Superior temporal gyrus (tissue), 1 donor: Measurements from ENCODE around the gene UNC80.

ENCODE experiments used
- DNase-seq: peaks from one replicate; pipeline ENCODE4 v3.0.0-alpha.2; 2016; ENCODE audit errors: extremely low spot score

Gene UNC80

DNA sequence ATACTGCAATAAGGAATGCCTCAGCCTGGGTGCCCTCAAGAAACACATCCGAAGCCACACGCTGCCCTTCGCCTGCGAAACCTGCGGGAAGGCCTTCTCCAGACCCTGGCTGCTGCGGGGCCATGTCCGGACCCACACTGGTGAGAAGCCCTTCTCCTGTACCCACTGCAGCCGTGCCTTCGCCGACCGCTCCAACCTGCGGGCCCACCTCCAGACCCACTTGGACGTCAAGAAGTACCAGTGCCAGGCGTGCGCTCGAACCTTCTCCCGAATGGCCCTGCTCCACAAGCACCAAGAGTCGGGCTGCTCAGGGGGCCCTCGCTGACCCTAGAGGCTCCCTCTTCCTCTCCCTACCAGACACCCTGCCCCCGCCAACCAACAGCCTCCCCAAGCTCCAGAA is 37.6 kb downstream of the UNC80 start:
- DNase-seq: no peak

DNA sequence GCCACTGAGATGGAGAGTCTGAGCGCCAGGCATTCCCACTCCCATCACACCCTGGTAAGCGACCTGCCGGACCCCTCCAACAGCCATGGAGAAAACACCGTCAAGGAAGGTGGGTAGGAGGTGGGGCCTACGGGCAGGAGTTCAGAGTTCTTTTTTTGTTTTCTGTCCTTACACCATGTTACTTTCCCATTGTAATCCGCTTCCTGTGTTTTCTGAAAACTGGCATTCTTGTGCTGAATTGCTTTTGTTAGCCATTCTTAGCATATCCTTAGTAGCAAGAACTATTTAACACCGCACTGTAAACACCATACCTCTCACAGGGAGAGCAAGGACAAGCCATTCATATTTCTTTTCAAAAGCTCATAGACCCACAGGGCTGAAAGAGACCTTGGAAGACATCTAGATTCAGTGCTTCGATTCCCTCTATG is 46.2 kb downstream of the UNC80 start:
- DNase-seq: no peak

DNA sequence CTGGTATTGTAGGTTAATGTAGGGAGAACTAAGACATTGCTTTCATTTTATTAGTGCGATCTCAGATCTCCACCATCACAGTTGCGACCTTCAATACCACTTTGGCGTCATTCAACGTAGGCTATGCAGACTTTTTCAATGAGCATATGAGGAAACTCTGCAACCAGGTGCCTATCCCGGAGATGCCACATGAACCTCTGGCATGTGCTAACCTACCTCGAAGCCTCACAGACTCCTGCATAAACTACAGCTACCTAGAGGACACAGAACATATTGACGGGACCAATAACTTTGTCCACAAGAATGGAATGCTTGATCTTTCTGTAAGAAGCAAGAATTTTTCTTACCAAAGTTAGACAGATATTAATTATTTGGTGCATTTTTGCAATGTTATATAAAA is 47.3 kb downstream of the UNC80 start:
- no peak for DNase-seq

DNA sequence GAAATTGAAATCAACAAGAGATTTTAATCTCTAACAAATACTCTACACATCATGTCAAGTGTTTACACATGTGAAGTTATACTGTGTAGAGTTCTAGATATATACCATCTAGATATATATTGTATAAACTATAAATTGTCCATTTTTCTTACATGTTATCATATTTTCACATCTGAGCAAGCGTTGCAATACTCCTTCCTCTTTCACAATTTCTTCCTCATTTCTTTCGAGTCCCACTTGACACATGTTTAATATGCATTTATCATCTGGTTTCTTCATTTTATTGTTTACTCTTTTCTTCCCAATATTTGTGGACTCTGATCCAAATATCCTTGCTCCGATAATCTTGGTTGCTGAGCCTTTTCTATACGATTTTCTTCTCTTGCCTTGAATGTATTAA is 50.2 kb downstream of the UNC80 start:
- no peak for DNase-seq

DNA sequence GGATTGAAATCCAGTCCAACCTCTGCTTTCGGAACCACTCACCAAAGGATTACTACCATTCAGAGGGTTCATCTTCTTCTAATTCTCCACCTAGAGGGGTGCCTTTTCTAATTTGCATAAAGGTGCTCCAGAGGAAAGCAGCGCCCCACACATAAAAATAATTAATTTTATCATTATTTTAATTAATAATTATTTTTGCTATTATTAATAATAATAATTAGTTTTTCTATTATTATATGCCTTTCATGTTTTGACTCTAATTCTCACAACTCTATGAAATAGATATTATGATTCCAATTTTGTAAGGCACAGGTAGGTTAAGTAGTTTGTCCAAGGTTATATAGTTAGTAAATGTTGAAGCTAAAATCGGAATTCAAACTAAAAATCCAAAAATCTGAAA is 51.9 kb downstream of the UNC80 start:
- no peak for DNase-seq

DNA sequence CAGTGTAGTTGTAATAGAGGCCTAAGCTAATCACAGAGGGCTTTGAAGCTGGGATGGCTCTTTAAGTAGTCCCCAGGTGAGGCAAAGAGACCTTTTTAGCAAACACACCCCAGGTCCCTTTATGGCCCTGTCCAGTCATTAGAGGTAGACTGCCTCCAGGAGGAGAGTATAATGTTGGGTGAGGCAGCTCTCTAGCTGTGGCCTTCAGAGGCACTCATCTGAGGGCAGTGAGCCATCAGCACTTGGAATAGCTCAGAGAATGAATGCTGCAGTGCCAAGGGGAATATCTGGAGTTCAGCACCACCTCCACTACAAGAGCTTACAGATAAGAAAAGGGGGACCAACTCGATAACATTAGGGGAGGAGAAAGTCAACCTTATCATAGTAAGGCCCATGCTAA is 52.8 kb downstream of the UNC80 start:
- DNase-seq: no peak

DNA sequence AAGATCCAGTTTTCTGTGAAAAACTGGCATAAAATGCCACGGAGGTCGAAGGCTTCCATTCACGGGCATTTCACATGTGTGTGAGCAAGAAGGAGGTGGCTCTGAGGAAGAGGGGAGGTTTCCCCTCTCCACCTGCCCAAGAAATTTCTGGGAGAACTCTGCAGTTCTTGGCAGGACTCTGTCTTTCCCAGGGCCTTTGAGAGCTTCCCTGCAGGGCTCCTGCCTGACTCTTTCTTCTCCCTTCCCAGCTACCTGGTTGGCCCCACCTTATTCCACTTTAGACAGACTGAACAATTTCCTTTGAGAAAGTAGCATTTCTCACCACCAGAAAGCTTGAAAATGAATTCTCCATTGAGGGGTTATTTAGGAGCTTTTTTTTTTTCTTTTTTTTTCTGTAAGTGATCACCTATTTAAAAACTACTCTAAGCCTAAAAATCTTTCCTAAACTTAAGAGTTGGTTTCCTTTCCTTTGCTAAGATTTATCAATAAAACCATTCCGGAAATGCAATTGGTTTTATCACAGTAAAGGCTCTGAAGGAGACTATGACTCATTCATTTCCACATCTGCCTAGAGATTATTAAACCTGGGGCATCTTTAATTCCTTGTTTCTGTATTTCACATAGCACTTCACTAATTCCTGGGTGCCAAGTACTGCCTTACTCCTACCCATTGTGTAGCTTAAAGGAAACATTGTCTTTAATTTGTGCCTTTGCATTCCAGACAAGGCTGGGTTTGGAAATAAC is 59.3 kb downstream of the UNC80 start:
- no peak for DNase-seq

DNA sequence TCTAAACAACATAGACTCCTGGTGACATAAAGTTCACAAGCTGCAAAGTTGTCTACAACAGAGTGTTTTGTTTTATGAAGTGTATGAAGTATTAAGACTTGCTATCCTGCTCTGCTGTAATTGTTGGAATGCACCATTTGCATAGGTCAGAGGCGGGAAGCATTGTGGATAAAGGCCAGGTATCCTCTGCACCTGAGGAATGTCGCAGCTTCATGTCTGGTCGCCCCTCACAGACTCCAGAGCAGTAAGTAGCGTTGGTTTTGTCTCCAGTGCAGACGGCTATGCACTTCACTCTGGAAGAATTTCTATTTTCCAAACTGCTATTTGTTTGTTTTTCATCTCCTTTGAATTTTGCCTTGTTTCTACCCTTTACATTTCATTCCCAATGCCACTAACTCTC is 63.1 kb downstream of the UNC80 start:
- DNase-seq: no peak

DNA sequence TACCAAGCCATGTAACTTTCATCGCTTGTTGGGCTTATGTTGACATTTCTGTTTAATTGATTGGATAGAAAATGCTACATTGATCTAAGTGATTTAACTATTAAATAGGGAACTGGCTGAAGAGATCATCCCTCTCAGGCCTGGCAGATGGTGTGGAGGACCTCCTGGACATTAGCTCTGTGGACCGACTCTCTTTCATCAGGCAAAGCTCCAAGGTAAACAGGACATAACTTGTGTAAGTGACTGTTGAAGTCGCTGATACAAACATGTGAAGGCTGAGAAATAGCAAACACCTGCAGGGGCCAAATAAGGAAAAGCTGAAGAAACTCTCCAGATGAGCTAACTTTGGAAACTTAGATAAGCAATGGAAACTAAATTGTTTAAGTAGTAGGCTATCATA is 68.8 kb downstream of the UNC80 start:
- no peak for DNase-seq

DNA sequence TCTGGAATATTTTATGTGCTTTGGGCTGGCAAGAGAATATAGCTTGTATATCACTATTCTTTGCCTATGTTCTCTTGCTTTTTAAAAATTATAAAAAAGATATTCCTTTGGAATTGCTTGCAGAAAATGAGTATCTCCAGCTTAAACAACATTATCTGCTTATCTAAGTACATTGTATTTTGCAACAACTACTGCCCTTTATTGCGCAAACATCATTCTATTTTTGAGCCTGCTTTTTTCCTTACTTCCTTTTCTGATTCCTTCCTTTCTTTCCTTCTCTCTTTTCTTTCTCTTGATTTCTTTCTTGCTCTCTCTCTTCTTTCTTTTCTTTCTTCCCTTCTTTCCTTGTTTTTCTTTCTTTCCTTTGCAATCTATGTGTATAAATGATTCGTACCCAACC is 74.0 kb downstream of the UNC80 start:
- no peak for DNase-seq

DNA sequence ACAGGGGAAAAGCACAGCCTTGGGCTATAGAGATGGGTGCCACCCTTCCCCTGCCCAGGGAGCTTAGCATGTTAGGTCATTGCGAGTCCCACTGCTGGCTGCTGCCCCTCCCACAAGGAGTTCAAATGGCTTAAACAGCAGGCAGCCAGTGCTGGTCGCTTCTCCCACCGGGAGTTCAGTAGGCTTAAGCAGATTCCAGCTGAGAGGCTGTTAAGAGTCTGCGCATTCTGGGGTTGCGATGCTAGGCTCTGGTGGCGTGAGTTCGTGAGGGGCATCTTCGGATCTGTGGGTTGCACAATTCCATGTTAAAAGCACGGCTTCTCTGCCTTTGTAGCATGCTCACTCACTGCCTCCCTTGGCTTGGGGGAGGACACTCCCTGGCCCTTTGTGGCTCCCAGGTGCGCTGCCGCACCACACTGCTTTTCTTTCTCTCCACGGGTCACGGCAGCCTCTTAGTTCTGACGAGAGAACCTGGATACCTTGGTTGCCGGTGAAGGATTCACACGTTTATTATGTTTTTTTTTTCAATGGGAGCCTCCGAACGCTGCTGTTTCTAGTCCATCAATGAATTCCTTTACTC is 93.2 kb downstream of the UNC80 start:
- DNase-seq: no peak

DNA sequence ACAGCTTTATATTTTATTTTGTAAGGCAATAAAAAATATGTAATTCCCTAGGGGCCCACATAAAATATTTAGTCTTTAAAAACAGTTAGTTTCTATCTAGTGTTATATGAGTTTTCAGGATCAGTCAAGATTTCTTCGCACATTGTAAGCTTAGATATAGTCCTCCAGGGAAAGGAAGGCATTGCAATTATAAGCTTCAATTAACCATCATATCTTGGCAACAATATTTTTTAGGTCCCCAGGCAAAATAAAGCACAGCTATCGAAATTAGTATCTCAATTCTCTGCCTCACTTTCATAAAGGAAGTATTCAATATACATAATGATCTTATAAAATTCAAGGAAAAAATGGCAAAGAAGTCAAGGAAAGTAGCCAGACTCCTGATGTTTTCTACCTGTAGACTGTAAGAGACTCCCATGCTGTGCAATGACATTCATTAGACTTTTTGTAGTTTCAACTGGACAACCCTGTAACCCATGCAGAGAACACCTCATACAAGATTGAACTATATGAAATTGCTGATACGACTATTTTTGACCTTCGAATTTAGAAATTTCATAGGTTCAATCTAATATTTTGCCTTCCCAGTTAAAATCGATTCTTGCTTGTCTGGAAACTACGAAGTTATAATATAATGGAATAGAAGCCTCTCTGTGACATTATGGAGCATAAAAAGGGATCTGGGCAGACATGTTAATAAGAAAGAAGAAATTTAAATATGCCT is 96.8 kb downstream of the UNC80 start:
- DNase-seq: no peak

DNA sequence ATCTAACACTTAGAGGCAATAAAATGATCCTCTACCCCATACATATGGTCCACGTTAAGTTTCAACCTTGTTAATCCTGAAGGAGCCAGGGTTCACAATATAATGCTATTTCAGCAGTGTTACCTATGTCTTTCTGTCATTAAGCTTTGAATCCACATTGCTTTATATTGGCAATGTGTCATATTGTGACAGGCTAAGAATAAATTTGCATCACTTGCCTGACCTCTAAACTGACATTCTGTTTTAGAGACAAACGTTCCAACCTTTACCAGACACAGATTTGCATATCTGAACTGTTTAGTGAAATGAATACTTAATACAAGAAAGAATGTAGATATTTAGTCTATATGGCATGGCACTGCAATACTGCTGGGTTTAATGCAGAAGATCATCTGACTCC is 98.4 kb downstream of the UNC80 start:
- no peak for DNase-seq

DNA sequence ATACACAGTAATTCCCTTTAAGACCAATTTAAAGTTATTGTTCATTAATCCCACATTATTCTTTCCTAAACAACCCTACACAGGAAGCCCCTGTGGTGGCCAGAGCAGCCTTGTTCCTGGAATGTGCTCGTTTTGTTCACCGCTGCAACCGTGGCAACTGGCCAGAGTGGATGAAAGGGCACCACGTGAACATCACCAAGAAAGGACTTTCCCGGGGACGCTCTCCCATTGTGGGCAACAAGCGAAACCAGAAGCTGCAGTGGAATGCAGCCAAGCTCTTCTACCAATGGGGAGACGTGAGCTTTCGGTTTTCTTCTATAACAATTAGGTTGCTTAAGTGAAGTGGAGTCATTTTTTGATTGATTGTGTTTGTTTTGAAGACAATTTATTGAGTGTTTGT is 101.0 kb downstream of the UNC80 start:
- DNase-seq: peak; percentile 52

DNA sequence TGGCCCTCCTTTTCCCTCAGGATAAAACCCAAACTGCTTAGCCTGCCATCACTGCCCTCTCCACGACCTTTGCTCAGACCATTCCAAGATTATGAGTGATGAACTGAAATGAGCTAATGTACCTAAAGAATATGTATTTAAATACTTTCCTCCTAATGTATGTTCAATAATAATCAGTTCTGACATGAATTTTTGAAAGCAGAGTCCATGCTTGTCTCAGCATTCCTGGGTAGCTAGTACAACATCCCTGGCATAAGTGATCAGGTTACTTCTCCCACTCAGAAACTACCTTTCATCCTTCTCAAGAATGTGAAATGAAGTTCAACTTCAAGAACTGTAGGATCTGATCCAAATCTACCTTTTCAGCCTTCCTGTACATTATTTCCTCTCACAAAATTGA is 103.6 kb downstream of the UNC80 start:
- no peak for DNase-seq

DNA sequence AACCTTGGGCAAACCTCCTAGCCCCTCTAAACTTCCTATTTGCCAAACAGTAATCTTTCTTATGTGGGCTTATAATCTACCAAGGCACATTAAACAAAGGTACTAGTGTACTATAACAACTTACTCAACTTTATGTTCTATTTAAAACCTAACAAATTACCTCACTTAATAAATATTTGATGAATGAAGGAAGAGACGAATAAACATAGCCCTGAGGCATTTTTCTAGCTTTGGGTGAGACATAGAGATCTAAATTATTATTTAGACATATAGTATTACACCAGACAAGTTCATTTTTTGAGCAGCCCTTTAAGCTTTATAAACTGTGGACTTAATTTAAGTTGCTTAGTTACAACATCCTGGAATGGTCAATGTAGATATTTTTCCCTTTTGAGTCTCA is 104.6 kb downstream of the UNC80 start:
- DNase-seq: no peak

DNA sequence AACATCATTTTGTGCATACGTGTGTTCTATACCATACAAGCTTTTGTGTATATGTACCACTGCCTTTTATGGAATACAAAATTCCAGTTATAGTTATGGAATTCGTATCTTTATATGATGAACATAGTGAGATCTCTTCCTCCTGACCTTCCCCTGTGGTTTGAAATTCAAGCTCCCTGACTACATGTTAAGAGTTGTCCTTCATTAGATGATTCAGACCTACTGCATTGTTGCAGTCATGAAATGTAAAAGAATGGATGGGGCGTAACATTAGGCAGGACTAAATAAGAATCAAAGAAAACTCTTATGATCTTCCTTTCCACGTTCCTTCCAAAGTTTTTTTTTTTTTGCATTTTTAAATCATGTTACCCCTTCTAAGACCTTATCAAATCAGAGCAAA is 107.1 kb downstream of the UNC80 start:
- DNase-seq: no peak

DNA sequence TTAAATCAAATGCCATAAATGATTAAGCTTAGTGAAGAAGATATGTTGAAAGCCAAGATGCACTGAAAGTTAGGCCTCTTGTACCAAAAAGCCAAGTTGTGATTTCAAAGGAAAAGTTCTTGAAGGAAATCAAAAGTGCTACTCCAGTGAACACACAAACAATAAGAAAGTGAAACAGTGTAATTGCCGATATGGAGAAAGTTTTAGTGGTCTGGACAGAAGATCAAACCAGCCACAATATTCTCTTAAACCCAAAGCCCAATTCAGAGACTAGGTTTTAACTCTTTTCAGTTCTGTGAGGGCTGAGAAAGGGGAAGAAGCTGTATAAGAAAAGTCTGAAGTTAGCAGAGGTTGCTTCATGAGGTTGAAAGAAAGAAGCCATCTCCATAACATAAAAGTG is 129.0 kb downstream of the UNC80 start:
- DNase-seq: no peak

DNA sequence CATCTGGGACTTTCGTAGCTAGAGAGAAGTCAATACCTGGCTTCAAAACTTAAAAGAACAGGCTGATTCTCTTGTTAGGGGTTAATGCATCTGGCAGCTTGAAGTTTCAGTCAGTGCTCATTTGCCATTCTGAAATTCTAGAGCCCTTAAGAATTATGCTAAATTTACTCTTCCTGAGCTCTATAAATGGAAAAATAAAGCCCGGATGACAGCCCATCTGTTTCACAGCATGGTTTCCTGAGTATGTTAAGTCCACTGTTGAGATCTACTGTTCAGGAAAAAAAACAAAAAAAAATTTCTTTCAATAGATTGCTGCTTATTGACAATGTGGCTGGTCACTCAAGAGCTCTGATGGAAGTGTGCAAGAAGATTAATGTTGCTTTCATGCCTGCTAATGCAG is 129.5 kb downstream of the UNC80 start:
- no peak for DNase-seq

DNA sequence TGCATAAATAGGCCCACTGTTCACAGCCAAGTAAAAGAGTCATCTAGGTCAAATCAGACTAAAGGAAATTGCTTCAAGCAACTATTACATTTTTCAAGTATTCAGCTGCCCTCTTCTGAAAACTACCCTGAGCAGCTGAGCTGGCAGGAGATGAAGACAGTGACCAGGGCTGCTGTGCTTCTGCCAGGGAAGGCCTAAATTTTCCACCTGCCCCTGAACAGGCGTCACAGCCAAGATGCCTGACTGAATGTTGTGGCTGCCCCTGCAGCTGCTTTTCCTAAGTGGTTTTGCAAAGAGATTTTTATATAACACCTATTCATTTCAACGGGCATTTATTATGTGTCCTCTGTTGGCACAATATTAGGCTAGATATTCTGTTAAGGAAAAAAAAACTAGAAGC is 134.1 kb downstream of the UNC80 start:
- DNase-seq: no peak

DNA sequence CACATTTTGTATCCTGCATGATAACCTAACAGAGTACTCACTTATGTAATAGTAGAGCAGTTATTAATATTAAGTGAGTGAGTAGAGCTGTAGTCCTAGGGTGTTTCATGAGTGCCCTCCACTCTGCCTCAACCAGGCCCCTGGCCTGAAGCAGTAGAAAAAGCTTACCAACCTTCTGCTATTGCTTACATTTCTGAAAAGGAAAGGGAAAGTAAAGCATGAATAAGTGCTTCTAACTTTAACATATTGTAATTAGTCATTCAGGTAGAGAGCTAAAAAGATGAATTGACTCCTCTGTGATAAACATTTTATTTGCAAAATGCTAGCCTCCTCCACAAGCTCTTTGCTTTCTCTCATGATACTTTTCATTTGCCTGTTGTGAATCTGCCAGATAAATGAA is 136.1 kb downstream of the UNC80 start:
- no peak for DNase-seq

DNA sequence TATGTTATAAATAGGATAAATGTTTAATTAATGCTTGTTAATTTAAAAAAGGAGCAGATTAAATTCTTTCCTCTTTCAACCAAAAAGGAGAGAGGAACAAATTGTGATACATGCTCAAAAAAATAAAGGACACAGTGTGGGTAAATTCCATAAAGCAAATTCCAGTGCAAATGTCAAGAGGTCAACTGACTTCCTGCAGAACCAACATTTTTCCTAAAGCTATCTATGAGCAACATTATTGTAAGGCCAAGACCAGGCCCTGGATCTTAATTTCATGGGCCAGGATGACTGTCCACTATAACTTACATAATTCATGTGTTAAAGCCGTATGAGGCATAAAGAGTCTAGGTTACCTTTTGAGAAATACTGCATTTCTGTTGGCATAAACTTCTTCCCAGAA is 136.9 kb downstream of the UNC80 start:
- no peak for DNase-seq

DNA sequence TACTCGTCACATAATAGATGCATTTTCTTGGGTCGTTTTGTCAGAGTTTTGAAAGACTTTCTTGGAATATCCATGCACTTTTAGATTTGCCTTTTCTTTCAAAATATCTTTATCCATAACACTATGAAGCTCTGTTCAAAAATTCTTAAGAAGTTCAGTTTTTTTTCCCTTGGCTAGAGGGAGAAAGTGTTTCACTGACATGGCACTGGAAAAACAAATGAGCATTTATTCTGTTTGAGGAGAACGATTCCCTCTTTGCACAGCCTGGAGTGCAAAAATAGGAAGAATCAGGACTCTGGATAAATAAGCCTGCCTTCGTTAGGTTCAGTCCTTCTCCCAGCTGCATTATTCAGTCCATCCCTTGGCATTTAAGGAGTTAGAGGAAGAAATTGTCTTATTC is 139.9 kb downstream of the UNC80 start:
- DNase-seq: no peak
